ENCODE data around the gene ZNF595.
A peak's percentile ranks its signal among the peaks of the same experiment; 100 is the strongest.
"Not testable (repeated sequence)": the region's sequence is repeated elsewhere in the genome, so short reads cannot be mapped to it uniquely, and the experiment has no call there.

Gene ZNF595

DNA sequence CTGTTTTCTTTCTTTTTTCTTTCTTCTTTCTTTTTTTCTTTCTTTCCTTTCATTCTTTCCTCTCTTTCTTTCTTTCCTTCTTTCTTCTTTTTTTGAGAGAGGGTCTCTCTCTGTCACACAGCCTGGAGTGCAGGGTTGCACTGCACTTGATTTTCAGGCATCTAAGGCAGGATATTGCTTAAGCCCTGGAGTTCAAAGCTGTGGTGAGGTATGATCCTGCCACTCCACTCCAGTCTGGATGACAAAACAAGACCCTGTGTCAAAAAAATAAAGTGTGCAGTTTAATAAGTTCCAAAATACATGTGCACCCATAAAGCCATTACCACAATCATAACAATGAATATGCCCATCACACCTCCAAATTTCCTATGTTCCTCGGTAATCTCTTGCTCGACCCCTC is 60.6 kb downstream of the ZNF595 start:
- no peak for DNase-seq
- H3K4me1 ChIP-seq (ENCODE audit: control extremely low read depth in 1 of 4, control insufficient read depth in 4 of 4, insufficient read depth in 4 of 4, low read length in 3 of 4), result peaks cover 0 to 3% (median 0%) of the 10 kb centered on the region in 4 experiments
- 94% methylated on average over 2 of the region's 2 CpGs for WGBS (ENCODE audit: insufficient coverage)
- H3K27me3 ChIP-seq (replicated peaks in 2 of 5; ENCODE audit: control insufficient read depth in 4 of 5, insufficient read depth in 5 of 5, low read length in 4 of 5), result peaks cover 0 to 12% (median 8%) of the 10 kb centered on the region in 5 experiments
- H3K4me3 ChIP-seq (ENCODE audit: control insufficient read depth in 1 of 7, extremely low read depth in 1 of 7, insufficient read depth in 4 of 7, low read depth in 2 of 7, low read length in 6 of 7), result no peak overlapping the region
- ChIA-PET CTCF (interaction anchor here (0.6 kb wide), 1 partner anchor 37 kb away, joined by 4 read pairs; no protein-coding TSS in a partner anchor), POLR2A (no interaction called here)
- no peaks in the 10 kb centered on the region for H3K36me3 ChIP-seq (ENCODE audit: control insufficient read depth in 4 of 4, insufficient read depth in 4 of 4, low read length in 3 of 4)
- H3K27ac ChIP-seq (ENCODE audit: insufficient read depth in 1 of 2, low read depth in 1 of 2, low read length in 2 of 2, poor library complexity in 1 of 2, severe bottlenecking in 2 of 2), result no peak overlapping the region
- H3K9me3 ChIP-seq (ENCODE audit: control extremely low read depth in 1 of 5, control insufficient read depth in 4 of 5, insufficient read depth in 2 of 5, low read depth in 1 of 5, low read length in 4 of 5), result peaks cover 0 to 47% (median 16%) of the 10 kb centered on the region in 5 experiments

GRCh38 chr4:114149-114548 is 61.0 kb downstream of the ZNF595 start:
- H3K9me3 ChIP-seq (ENCODE audit: control extremely low read depth in 1 of 5, control insufficient read depth in 4 of 5, insufficient read depth in 2 of 5, low read depth in 1 of 5, low read length in 4 of 5), result peaks cover 0 to 43% (median 14%) of the 10 kb centered on the region in 5 experiments
- peaks cover 0 to 9% (median 4%) of the 10 kb centered on the region in 5 experiments for H3K27me3 ChIP-seq (replicated peaks in 2 of 5; ENCODE audit: control insufficient read depth in 4 of 5, insufficient read depth in 5 of 5, low read length in 4 of 5)
- no peak overlapping the region for H3K27ac ChIP-seq (ENCODE audit: insufficient read depth in 1 of 2, low read depth in 1 of 2, low read length in 2 of 2, poor library complexity in 1 of 2, severe bottlenecking in 2 of 2)
- no peak for DNase-seq
- H3K4me3 ChIP-seq (ENCODE audit: control insufficient read depth in 1 of 7, extremely low read depth in 1 of 7, insufficient read depth in 4 of 7, low read depth in 2 of 7, low read length in 6 of 7), result no peak overlapping the region
- H3K36me3 ChIP-seq (ENCODE audit: control insufficient read depth in 4 of 4, insufficient read depth in 4 of 4, low read length in 3 of 4), result no peaks in the 10 kb centered on the region
- ChIA-PET POLR2A (no interaction called here), CTCF (no interaction called here)
- peaks cover 0 to 3% (median 0%) of the 10 kb centered on the region in 4 experiments for H3K4me1 ChIP-seq (ENCODE audit: control extremely low read depth in 1 of 4, control insufficient read depth in 4 of 4, insufficient read depth in 4 of 4, low read length in 3 of 4)

DNA sequence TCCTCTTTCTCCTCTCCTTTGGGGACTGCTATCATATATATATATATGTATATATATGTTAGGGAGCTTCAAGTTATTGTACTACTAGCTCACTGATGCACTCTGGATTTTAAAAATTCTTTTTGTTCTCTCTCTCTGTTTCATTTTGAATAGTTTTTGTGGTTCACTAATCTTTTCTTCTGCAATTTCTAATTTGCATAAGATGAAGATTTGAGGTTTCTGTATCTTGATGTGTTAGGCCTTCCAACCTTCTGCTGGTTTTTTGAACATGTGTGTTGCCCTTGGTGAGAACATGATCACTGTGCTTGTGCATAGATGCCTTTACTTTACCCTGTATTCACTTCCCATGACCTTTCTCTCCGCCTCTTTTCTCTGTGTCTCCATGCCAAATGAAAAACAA is 63.4 kb downstream of the ZNF595 start:
- no peak overlapping the region for H3K4me3 ChIP-seq (ENCODE audit: control insufficient read depth in 1 of 7, extremely low read depth in 1 of 7, insufficient read depth in 4 of 7, low read depth in 2 of 7, low read length in 6 of 7)
- POLR2A ChIA-PET, result no interaction called here
- CTCF ChIA-PET, result no interaction called here

DNA sequence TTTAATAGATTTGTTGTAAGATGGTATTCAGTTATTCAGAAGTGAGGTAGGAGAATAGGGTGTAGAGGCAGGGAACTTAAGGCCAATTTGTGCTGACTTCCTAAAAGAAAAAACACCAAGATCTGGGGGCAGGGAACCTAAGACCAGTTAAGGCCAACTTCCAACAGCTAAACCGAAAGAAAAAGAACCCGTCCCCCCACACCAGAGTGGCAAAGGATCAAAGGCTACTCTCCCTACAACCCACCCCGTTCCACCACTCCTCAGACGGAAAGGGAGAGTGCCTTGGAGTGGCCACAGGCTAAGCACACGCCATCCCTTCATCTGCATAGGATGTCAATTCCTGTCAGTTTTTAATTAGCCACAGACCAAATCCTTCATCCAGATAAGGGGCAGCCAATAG is 67.5 kb downstream of the ZNF595 start:
- Histone ChIP-seq H3K4me3 (ENCODE audit: control insufficient read depth in 1 of 7, extremely low read depth in 1 of 7, insufficient read depth in 4 of 7, low read depth in 2 of 7, low read length in 6 of 7) (peak overlapping the region in 4 of 7 experiments; percentile 19 to 71 (median 36)), H3K36me3 (ENCODE audit: control insufficient read depth in 4 of 4, insufficient read depth in 4 of 4, low read length in 3 of 4) (peaks cover 0 to 1% (median 0%) of the 10 kb centered on the region in 4 experiments), H3K4me1 (ENCODE audit: control extremely low read depth in 1 of 4, control insufficient read depth in 4 of 4, insufficient read depth in 4 of 4, low read length in 3 of 4) (peaks cover 18 to 48% (median 36%) of the 10 kb centered on the region in 4 experiments), H3K9me3 (ENCODE audit: control extremely low read depth in 1 of 5, control insufficient read depth in 4 of 5, insufficient read depth in 2 of 5, low read depth in 1 of 5, low read length in 4 of 5) (peaks cover 0 to 22% (median 3%) of the 10 kb centered on the region in 5 experiments), H3K27ac (ENCODE audit: insufficient read depth in 1 of 2, low read depth in 1 of 2, low read length in 2 of 2, poor library complexity in 1 of 2, severe bottlenecking in 2 of 2) (peak overlapping the region; percentile 56 to 86), H3K27me3 (replicated peaks in 2 of 5; ENCODE audit: control insufficient read depth in 4 of 5, insufficient read depth in 5 of 5, low read length in 4 of 5) (no peaks in the 10 kb centered on the region)
- 35% methylated on average over 4 of the region's 5 CpGs for WGBS (ENCODE audit: insufficient coverage)
- POLR2A ChIA-PET, result interaction anchor here (3.2 kb wide), 1 partner anchor 67 kb away, joined by 14 read pairs; the partner anchor contains the start of gene ZNF595
- CTCF ChIA-PET, result interaction anchor here (1.0 to 2.5 kb wide), 3 partner anchors 40 to 123 kb away, joined by 3 to 7 read pairs (median 3); no protein-coding TSS in a partner anchor
- DNase-seq, result peak in 2 of 3 donors; percentile 4 to 22

More for the DNA sequence above, 63.4 kb downstream of the ZNF595 start:
- no peaks in the 10 kb centered on the region for H3K36me3 ChIP-seq (ENCODE audit: control insufficient read depth in 4 of 4, insufficient read depth in 4 of 4, low read length in 3 of 4)
- H3K27me3 ChIP-seq (replicated peaks in 2 of 5; ENCODE audit: control insufficient read depth in 4 of 5, insufficient read depth in 5 of 5, low read length in 4 of 5), result no peaks in the 10 kb centered on the region
- DNase-seq, result no peak
- H3K27ac ChIP-seq (ENCODE audit: insufficient read depth in 1 of 2, low read depth in 1 of 2, low read length in 2 of 2, poor library complexity in 1 of 2, severe bottlenecking in 2 of 2), result no peak overlapping the region
- peaks cover 0 to 28% (median 5%) of the 10 kb centered on the region in 5 experiments for H3K9me3 ChIP-seq (ENCODE audit: control extremely low read depth in 1 of 5, control insufficient read depth in 4 of 5, insufficient read depth in 2 of 5, low read depth in 1 of 5, low read length in 4 of 5)
- H3K4me1 ChIP-seq (ENCODE audit: control extremely low read depth in 1 of 4, control insufficient read depth in 4 of 4, insufficient read depth in 4 of 4, low read length in 3 of 4), result peaks cover 13 to 23% (median 16%) of the 10 kb centered on the region in 4 experiments
- WGBS (ENCODE audit: insufficient coverage), result no CpG with 5 or more reads among the region's 1 CpG

GRCh38 chr4:121408-122084 is 68.4 kb downstream of the ZNF595 start:
- WGBS (ENCODE audit: insufficient coverage), result 0% methylated on average over 1 of the region's 7 CpGs
- DNase-seq, result peak; percentile 96 to 99 (median 98)

GRCh38 chr4:123922-124274 is 70.8 kb downstream of the ZNF595 start:
- peaks cover 23 to 55% (median 40%) of the 10 kb centered on the region in 4 experiments for H3K4me1 ChIP-seq (ENCODE audit: control extremely low read depth in 1 of 4, control insufficient read depth in 4 of 4, insufficient read depth in 4 of 4, low read length in 3 of 4)
- H3K27me3 ChIP-seq (replicated peaks in 2 of 5; ENCODE audit: control insufficient read depth in 4 of 5, insufficient read depth in 5 of 5, low read length in 4 of 5); DNase-seq: not testable (repeated sequence)
- ChIA-PET POLR2A (interaction anchor here (1.4 to 1.5 kb wide), 2 partner anchors 118 to 214 kb away, joined by 5 to 8 read pairs; partner anchors contain the start of gene ZNF141), CTCF (interaction anchor here (1.2 to 4.0 kb wide), 3 partner anchors 12 to 15 kb away, joined by 3 to 15 read pairs (median 8); no protein-coding TSS in a partner anchor)
- H3K9me3 ChIP-seq (ENCODE audit: control extremely low read depth in 1 of 5, control insufficient read depth in 4 of 5, insufficient read depth in 2 of 5, low read depth in 1 of 5, low read length in 4 of 5), result peaks cover 1 to 32% (median 12%) of the 10 kb centered on the region in 5 experiments
- H3K36me3 ChIP-seq (ENCODE audit: control insufficient read depth in 4 of 4, insufficient read depth in 4 of 4, low read length in 3 of 4), result peaks cover 0 to 23% (median 14%) of the 10 kb centered on the region in 4 experiments
- WGBS (ENCODE audit: insufficient coverage), result 65% methylated on average over 8 of the region's 10 CpGs
- peak overlapping the region in 6 of 7 experiments; percentile 79 to 90 (median 88) for H3K4me3 ChIP-seq (ENCODE audit: control insufficient read depth in 1 of 7, extremely low read depth in 1 of 7, insufficient read depth in 4 of 7, low read depth in 2 of 7, low read length in 6 of 7)
- H3K27ac ChIP-seq (ENCODE audit: insufficient read depth in 1 of 2, low read depth in 1 of 2, low read length in 2 of 2, poor library complexity in 1 of 2, severe bottlenecking in 2 of 2), result peak overlapping the region in 1 of 2 experiments; percentile 92

More at GRCh38 chr4:121408-122084, 68.4 kb downstream of the ZNF595 start:
- POLR2A ChIA-PET, result interaction anchor here (0.6 to 3.2 kb wide), 3 partner anchors 29 to 70 kb away, joined by 3 to 14 read pairs (median 3); partner anchors contain the start of gene ZNF595
- Histone ChIP-seq H3K9me3 (ENCODE audit: control extremely low read depth in 1 of 5, control insufficient read depth in 4 of 5, insufficient read depth in 2 of 5, low read depth in 1 of 5, low read length in 4 of 5) (peaks cover 0 to 24% (median 2%) of the 10 kb centered on the region in 5 experiments), H3K27me3 (replicated peaks in 2 of 5; ENCODE audit: control insufficient read depth in 4 of 5, insufficient read depth in 5 of 5, low read length in 4 of 5) (no peaks in the 10 kb centered on the region), H3K27ac (ENCODE audit: insufficient read depth in 1 of 2, low read depth in 1 of 2, low read length in 2 of 2, poor library complexity in 1 of 2, severe bottlenecking in 2 of 2) (peak overlapping the region; percentile 56 to 86), H3K4me3 (ENCODE audit: control insufficient read depth in 1 of 7, extremely low read depth in 1 of 7, insufficient read depth in 4 of 7, low read depth in 2 of 7, low read length in 6 of 7) (peak overlapping the region in 5 of 7 experiments; percentile 19 to 71 (median 35)), H3K4me1 (ENCODE audit: control extremely low read depth in 1 of 4, control insufficient read depth in 4 of 4, insufficient read depth in 4 of 4, low read length in 3 of 4) (peaks cover 23 to 55% (median 40%) of the 10 kb centered on the region in 4 experiments), H3K36me3 (ENCODE audit: control insufficient read depth in 4 of 4, insufficient read depth in 4 of 4, low read length in 3 of 4) (peaks cover 0 to 9% (median under 1%) of the 10 kb centered on the region in 4 experiments)
- CTCF ChIA-PET, result interaction anchor here (1.1 to 4.0 kb wide), 5 partner anchors 14 to 122 kb away, joined by 3 to 15 read pairs (median 4); no protein-coding TSS in a partner anchor
